SK-N-SH (cell line): ENCODE results near the gene MPC1. TPM values are rescaled to one million over a fixed set of nuclear protein-coding genes. Genes with fewer than 3 reads are reported as not detected.

Experiments used
- CTCF ChIA-PET: fragments of 300-600, 350-600 bp; formaldehyde crosslinking; extraction: SDS; loops from one replicate; lab custom pipeline; 2021; lab: Yijun Ruan, JAX
- POLR2A ChIA-PET: fragments of 350-600 bp; sonication (Branson Sonifier 250); formaldehyde crosslinking; extraction: SDS; loops from one replicate; lab custom pipeline; 2020; ENCODE audit warnings: antibody characterized with exemption, inconsistent platforms; lab: Yijun Ruan, JAX
- DNase-seq: peaks from one replicate; pipeline ENCODE4 v3.0.0; 2012
- H2AFZ ChIP-seq: fragments of 200-600 bp; sonication (generic); 2 replicates; pipeline ENCODE4 v1.8.1; 2016; ENCODE audit warnings: antibody characterized with exemption, mild to moderate bottlenecking, low read depth
- H3F3A ChIP-seq: fragments of 200-600 bp; sonication (generic); replicated peaks from 2 replicates; pipeline ENCODE3; 2016; ENCODE audit warnings: antibody characterized with exemption, mild to moderate bottlenecking; ENCODE audit not compliant: insufficient read depth
- H3K27ac ChIP-seq, 2 experiments: fragments of 200-500 bp in 1 of 2; fragments of 200-600 bp in 1 of 2; sonication (Bioruptor generic) in 1 of 2; sonication (generic), shearing (Covaris generic) in 1 of 2; 2 replicates each; pipeline versions ENCODE4 v1.5.1 to v1.6.1; 2014 to 2016; ENCODE audit warnings: low read depth in 2 of 2, inconsistent platforms in 1 of 2, low read length in 1 of 2, mild to moderate bottlenecking in 1 of 2, mixed read lengths in 1 of 2
- H3K27me3 ChIP-seq: fragments of 200-600 bp; sonication (generic), shearing (Covaris generic); 2 replicates; pipeline ENCODE4 v1.6.1; 2016; ENCODE audit warnings: mixed run types; ENCODE audit not compliant: insufficient read depth
- H3K36me3 ChIP-seq, 2 experiments: fragments of 200-500 bp in 1 of 2; fragments of 200-600 bp in 1 of 2; sonication (Bioruptor generic) in 1 of 2; sonication (generic) in 1 of 2; replicated peaks in 1 of 2; 2 replicates each; pipeline versions ENCODE3 to v1.5.1; 2014 to 2016; ENCODE audit warnings: low read length in 1 of 2, mild to moderate bottlenecking in 1 of 2; ENCODE audit not compliant: insufficient read depth in 2 of 2, control insufficient read depth in 1 of 2
- H3K4me1 ChIP-seq, 2 experiments: fragments of 200-500 bp in 1 of 2; fragments of 200-600 bp in 1 of 2; sonication (Bioruptor generic) in 1 of 2; sonication (generic), shearing (Covaris generic) in 1 of 2; 2 replicates each; pipeline versions ENCODE4 v1.5.1 to v1.6.1; 2014 to 2016; ENCODE audit warnings: low read depth in 1 of 2, low read length in 1 of 2, mixed run types in 1 of 2; ENCODE audit not compliant: insufficient read depth in 2 of 2, control insufficient read depth in 1 of 2
- H3K4me2 ChIP-seq: fragments of 200-600 bp; sonication (generic), shearing (Covaris generic); 2 replicates; pipeline ENCODE4 v1.6.1; 2017; ENCODE audit warnings: mixed run types
- H3K4me3 ChIP-seq, 2 experiments: fragments of 200-500 bp in 1 of 2; fragments of 200-600 bp in 1 of 2; sonication (Bioruptor generic) in 1 of 2; sonication (generic), shearing (Covaris generic) in 1 of 2; 2 replicates each; pipeline versions ENCODE4 v1.5.1 to v1.8.1; 2014 to 2016; ENCODE audit warnings: low read depth in 2 of 2, inconsistent platforms in 1 of 2, low read length in 1 of 2, mild to moderate bottlenecking in 1 of 2, mixed read lengths in 1 of 2, moderate library complexity in 1 of 2
- H3K79me2 ChIP-seq: fragments of 200-600 bp; sonication (generic); 2 replicates; pipeline ENCODE4 v1.8.1; 2017; ENCODE audit warnings: mild to moderate bottlenecking; ENCODE audit not compliant: insufficient read depth
- H3K9ac ChIP-seq: fragments of 200-600 bp; sonication (generic); 2 replicates; pipeline ENCODE4 v1.6.1; 2017; ENCODE audit warnings: mixed run types
- H3K9me2 ChIP-seq: fragments of 200-600 bp; sonication (generic); 2 replicates; pipeline ENCODE4 v1.6.1; 2017; ENCODE audit warnings: mixed run types
- H3K9me3 ChIP-seq: fragments of 200-600 bp; sonication (generic); 2 replicates; pipeline ENCODE4 v1.6.1; 2017; ENCODE audit warnings: mixed run types, mild to moderate bottlenecking, moderate library complexity
- H4K20me1 ChIP-seq: fragments of 200-600 bp; sonication (generic); 2 replicates; pipeline ENCODE4 v1.6.1; 2017; ENCODE audit warnings: mild to moderate bottlenecking, mixed run types; ENCODE audit not compliant: insufficient read depth
- CHD2 ChIP-seq: fragments of 150-350 bp; IDR thresholded peaks from 2 replicates; pipeline ENCODE4 v1.6.1; 2018; ENCODE audit warnings: low read length; ENCODE audit not compliant: partially characterized antibody
- FOSL2 ChIP-seq: IDR thresholded peaks from 2 replicates; pipeline ENCODE4 v1.4.0; 2012; ENCODE audit warnings: low read depth, mild to moderate bottlenecking, moderate library complexity, borderline replicate concordance
- JUND ChIP-seq: IDR thresholded peaks from 2 replicates; pipeline ENCODE4 v1.4.0; 2012
- MXI1 ChIP-seq: IDR thresholded peaks from 2 replicates; pipeline ENCODE4 v1.6.1; 2012; ENCODE audit warnings: mild to moderate bottlenecking, low read depth, low read length, improper control_type of control experiment
- PBX3 ChIP-seq: IDR thresholded peaks from 2 replicates; pipeline ENCODE4; 2012
- POLR2AphosphoS5 ChIP-seq: IDR thresholded peaks from 2 replicates; pipeline ENCODE4 v1.6.1; 2012; ENCODE audit warnings: low read depth, low read length
- RAD21 ChIP-seq: IDR thresholded peaks from 2 replicates; pipeline ENCODE4 v1.6.1; 2012; ENCODE audit warnings: mild to moderate bottlenecking, low read length
- RCOR1 ChIP-seq: fragments of 150-350 bp; IDR thresholded peaks from 2 replicates; pipeline ENCODE4 v1.6.1; 2017; ENCODE audit warnings: antibody characterized with exemption, low read length
- RFX5 ChIP-seq: IDR thresholded peaks from 2 replicates; pipeline ENCODE4 v1.6.1; 2012; ENCODE audit warnings: mild to moderate bottlenecking, improper control_type of control experiment, low read length
- SIN3A ChIP-seq: IDR thresholded peaks from 2 replicates; pipeline ENCODE4 v1.6.1; 2012; ENCODE audit warnings: low read depth, mild to moderate bottlenecking, low read length, moderate library complexity, borderline replicate concordance
- SMC3 ChIP-seq: IDR thresholded peaks from 2 replicates; pipeline ENCODE4 v1.6.1; 2012; ENCODE audit warnings: low read depth, low read length, improper control_type of control experiment
- TAF1 ChIP-seq: IDR thresholded peaks from 2 replicates; pipeline ENCODE4 v1.6.1; 2012; ENCODE audit warnings: low read depth, mild to moderate bottlenecking, low read length, moderate library complexity, borderline replicate concordance
- YY1 ChIP-seq: IDR thresholded peaks from 2 replicates; pipeline ENCODE4 v1.4.0; 2012; ENCODE audit warnings: low read depth, mild to moderate bottlenecking
- ZBTB33 ChIP-seq: IDR thresholded peaks from 2 replicates; pipeline ENCODE4 v1.4.0; 2012; ENCODE audit warnings: low read depth, borderline replicate concordance
- WGBS: methylation state at CpG from one replicate; pipeline ENCODE4 v1.1.6; 2017; ENCODE audit warnings: low lambda C conversion rate; 5-methylcytosine and 5-hydroxymethylcytosine counted together
- polyA plus RNA-seq, 3 experiments: library from polyadenylated mRNA; depleted of rRNA; stranded (reverse); fragments of >200 nt; gene quantifications; 2 replicates each; pipeline ENCODE4 v1.2.3, GENCODE V29; 2012
- TF ChIP-seq, protein P1 (sequence below): fragments of 150-350 bp; IDR thresholded peaks from 2 replicates; pipeline ENCODE4 v1.6.1; 2017; ENCODE audit warnings: antibody characterized with exemption, low read length, low read depth, borderline replicate concordance
- TF ChIP-seq, protein P2 (sequence below): fragments of 200-600 bp; sonication (generic); IDR thresholded peaks from 2 replicates; pipeline ENCODE4 v1.6.1; 2017; ENCODE audit warnings: antibody characterized with exemption, mild to moderate bottlenecking, moderate library complexity

MPC1 gene
- polyA plus RNA-seq, 1 of the 3 experiments (the other 2 are of a cell fraction) = 13.6 TPM

- H3K27ac ChIP-seq = no peak overlapping the region
- no peaks in the 10 kb centered on the region for H4K20me1 ChIP-seq
- H3F3A ChIP-seq = no peaks in the 10 kb centered on the region
- no peaks in the 10 kb centered on the region for H3K27me3 ChIP-seq
- CTCF ChIA-PET = no interaction called here
- peaks cover 14 to 59% of the 10 kb centered on the region in 2 experiments for H3K36me3 ChIP-seq
- H3K4me1 ChIP-seq = no peaks in the 10 kb centered on the region
- H3K4me3 ChIP-seq = no peak overlapping the region
- H3K4me2 ChIP-seq = no peak overlapping the region
- 87% methylated on average over 24 of the region's 49 CpGs for WGBS
- H3K79me2 ChIP-seq = no peaks in the 10 kb centered on the region
- H3K9me3 ChIP-seq = no peaks in the 10 kb centered on the region
- DNase-seq = no peak
- TF ChIP-seq SIN3A (no peak), YY1 (no peak), POLR2AphosphoS5 (no peak), SMC3 (no peak), ZBTB33 (no peak), JUND (no peak), RAD21 (no peak), RCOR1 (no peak), CHD2 (no peak), TAF1 (no peak), RFX5 (no peak), FOSL2 (no peak), PBX3 (no peak), MXI1 (no peak)
- TF ChIP-seq, protein P1, sequence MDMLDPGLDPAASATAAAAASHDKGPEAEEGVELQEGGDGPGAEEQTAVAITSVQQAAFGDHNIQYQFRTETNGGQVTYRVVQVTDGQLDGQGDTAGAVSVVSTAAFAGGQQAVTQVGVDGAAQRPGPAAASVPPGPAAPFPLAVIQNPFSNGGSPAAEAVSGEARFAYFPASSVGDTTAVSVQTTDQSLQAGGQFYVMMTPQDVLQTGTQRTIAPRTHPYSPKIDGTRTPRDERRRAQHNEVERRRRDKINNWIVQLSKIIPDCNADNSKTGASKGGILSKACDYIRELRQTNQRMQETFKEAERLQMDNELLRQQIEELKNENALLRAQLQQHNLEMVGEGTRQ = no peak
- TF ChIP-seq, protein P2, sequence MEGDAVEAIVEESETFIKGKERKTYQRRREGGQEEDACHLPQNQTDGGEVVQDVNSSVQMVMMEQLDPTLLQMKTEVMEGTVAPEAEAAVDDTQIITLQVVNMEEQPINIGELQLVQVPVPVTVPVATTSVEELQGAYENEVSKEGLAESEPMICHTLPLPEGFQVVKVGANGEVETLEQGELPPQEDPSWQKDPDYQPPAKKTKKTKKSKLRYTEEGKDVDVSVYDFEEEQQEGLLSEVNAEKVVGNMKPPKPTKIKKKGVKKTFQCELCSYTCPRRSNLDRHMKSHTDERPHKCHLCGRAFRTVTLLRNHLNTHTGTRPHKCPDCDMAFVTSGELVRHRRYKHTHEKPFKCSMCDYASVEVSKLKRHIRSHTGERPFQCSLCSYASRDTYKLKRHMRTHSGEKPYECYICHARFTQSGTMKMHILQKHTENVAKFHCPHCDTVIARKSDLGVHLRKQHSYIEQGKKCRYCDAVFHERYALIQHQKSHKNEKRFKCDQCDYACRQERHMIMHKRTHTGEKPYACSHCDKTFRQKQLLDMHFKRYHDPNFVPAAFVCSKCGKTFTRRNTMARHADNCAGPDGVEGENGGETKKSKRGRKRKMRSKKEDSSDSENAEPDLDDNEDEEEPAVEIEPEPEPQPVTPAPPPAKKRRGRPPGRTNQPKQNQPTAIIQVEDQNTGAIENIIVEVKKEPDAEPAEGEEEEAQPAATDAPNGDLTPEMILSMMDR = no peak
- H2AFZ ChIP-seq = no peak overlapping the region
- no peak overlapping the region for H3K9ac ChIP-seq
- POLR2A ChIA-PET = no interaction called here
- H3K9me2 ChIP-seq = no peaks in the 10 kb centered on the region
Observed at GRCh38 chr6:166412156-166412910, 29.6 kb upstream of the MPC1 start.
